HG03064 (cell line): ENCODE measurements around the gene DZIP1.

Experiments used
- ATAC-seq: cut with Tn5 transposase; IDR thresholded peaks from one replicate; pipeline ENCODE4 v1.9.1; 2021; ENCODE audit warnings: low read depth; ENCODE audit not compliant: unreplicated experiment

The DZIP1 gene

DNA sequence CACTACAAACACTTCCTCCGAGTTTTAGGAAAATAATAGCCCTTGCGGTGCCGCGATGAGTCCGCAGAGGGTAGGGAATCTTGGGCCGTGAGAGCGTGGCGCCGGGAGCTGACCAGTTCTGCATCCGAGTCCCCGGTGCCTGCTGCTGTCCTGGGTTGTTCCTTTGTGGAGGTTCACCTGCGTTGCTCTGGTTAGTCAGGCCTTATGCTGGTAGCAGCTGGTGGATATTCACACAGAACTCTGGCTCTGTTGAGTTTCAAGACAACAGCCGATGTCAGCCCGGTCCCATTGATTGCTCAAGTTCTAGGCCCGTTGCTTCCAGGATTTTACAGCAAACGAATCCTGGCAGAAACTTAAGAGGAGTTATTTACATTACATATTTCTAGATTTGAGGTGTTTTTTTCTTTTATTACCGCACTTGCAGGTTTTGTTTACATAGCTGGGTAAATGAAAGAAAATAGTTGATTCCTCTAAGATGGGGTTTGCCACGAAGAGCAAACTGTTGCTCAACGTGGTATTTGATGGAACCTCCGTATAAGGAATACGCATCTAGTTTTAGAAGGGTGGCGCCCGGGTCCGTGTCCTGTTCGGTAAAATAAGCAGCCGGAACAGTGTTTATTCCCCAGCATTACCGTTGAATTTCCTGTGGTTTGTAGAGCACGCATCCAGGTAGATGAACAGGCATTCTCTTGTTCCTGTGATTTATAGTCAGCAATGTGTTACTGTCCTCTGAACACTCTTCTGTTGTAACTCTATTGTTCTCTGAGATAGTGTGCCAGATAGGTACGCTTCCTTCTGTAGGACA, 90.7 kb downstream of the DZIP1 start:
- ATAC-seq: no peak

DNA sequence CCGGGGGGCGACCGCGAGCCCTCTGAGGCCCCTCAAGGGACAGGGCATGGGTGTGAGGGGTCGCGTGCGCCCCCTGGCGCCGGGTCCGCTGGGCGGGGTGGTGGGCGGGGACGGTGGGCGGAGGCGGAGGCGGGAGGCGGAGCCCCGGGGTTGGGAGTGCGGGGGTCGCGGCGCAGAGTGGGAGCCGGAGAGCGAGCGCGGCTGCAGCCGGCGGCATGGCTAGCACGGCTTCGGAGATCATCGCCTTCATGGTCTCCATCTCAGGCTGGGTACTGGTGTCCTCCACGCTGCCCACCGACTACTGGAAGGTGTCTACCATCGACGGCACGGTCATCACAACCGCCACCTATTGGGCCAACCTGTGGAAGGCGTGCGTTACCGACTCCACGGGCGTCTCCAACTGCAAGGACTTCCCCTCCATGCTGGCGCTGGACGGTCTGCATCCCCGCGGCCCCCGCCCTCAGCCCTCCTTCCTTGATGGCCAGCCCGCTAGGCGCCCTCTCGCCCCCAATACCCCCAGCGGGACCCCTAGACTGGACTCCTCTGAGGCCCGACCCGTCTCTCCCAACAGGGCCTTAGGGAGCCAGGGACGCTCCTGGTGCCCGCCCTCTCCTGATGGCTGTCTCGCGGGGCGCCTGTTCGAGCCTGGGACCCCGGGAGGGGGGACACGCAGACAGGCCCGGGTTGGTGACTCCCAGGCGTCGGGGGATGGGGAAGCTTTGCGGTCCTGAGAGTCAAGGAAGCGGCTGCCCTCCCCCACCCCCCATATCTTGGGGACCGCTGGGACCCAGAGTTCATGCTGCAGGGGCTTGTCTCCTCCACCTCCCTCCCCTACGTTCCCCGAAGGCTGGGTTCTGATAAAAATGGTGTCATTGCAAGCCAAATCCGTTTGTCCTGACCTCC, 91.7 kb downstream of the DZIP1 start, which contains the start of gene CLDN10:
Gene CLDN10, plus strand, starts transcription at position 182 of the 903 bp plus-strand sequence. Its CDS starts 34 bp downstream, at position 216.
- ATAC-seq: no peak

DNA sequence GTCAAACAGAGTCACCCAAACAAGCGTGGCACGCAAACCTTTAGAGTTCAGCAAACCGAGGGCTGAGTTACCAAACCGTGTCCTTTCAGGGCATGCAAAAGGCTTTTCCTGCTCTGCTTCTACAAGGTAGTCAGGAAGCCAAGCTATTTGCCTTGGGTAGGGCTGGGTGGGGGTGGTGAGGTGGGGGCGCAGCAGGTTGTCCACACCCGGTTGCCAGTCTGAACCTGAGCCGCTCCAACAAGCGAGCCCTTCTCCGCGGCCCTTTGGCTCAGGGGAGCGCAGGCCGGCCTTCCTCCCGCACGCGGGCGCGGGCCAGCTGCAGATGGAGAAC, 92.3 kb downstream of the DZIP1 start:
- ATAC-seq: no peak

DNA sequence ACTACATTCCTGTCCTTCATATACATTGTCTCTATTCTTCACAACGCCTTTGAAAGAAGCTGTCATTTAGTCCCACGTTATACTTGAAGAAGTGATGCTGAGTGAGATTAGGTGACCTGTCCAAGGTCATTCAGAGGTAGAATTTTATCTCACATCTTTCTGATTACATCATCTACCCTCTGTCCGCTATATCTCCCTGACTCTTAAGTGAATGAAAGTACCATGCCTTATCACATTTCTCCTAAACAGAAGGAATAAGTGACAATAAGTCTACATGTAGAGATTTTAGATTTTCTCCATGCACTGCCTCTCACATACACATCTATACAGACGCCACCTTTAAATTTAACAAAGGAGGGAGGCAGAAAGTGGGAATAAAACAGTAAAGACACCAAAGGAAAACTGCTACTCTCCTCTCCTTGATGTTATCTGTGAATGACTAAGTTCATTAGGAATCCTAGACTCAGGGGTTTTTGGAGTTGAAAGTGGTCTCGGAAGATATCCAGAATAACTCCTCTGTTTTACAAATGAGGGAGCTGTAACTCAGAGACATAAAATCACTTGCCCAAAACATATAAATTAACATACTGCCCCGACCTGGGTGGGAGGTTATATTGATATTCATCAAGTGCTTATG, 96.9 kb downstream of the DZIP1 start:
- ATAC-seq: no peak

DNA sequence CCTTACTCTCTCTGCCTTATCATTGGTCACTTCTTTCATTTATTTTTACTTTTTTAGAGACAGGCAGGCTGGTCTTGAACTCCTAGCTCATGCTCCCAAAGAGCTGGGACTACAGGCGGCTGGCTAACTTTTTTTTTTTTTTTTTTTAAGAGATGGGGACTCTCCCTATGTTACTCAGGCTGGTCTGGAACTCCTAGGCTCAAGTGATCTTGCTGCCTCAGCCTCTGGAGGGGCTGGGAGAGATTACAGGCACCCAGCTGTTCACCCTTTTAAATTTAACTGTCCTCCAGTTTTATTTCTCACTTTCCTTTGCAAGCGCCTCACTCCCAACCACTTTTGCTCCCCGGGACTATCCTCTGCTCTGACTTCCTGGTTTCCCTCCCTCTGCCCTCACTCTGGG, 97.6 kb downstream of the DZIP1 start:
- ATAC-seq: no peak

DNA sequence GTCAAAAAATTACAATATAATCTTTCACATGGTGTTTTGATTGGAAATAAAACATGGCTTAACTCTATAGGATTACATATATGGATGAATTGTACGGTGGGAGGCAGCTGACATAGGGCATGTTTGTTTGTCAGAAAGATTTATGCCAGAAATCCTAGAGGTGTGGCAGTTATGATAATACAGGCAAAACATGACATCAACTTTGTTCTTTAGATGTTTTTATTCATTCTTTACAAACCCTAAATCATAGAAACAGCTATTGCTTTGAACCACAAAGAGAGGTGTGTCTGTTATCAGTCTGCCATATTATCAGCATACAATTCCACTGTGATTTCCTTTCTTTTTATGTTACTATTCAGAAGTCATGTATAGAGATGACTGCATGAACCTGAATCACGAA, 100.2 kb downstream of the DZIP1 start:
- ATAC-seq: no peak

DNA sequence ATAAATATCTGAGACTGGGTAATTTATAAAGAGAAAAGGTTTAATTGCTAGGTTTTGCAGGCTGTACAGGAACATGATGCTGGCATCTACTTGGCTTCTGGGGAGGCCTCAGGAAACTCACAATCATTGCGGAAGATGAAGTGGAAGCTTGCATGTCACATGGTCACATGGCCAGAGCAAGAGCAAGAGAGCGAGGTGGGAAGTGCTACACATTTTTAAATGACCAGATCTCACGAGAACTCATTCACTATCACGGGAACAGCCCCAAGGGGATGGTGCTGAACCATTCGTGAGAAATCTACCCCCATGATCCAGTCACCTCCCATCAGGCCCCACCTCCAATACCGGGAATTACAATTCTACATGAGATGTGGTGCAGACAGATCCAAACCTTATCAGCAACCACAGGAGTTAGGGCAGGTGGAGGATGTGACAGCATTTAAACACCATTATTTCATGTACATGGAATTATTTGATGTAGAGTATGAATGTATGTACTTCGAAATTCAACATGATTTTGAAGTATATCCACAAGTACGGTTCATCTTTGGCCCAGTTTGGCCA, 102.5 kb downstream of the DZIP1 start:
- no peak for ATAC-seq

DNA sequence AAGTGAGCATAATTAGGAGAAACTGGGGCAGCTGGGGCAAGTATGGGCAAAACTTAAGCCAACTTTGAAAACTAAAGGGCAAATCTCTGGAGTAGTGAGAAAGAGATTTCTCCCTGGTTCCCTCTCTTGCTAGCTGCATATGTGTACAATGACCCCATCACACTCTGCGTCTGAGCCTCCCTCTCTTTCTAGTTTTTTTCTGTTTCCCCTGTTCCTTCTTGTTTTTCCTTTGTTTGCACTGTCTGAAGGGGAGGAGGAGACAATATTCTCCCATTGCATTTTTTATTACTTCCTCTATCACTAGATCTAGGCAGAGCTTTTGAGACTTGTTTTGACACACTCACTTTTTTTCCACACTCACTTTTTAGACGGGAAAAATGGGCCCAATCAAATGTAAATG, 103.2 kb downstream of the DZIP1 start:
- ATAC-seq: no peak

DNA sequence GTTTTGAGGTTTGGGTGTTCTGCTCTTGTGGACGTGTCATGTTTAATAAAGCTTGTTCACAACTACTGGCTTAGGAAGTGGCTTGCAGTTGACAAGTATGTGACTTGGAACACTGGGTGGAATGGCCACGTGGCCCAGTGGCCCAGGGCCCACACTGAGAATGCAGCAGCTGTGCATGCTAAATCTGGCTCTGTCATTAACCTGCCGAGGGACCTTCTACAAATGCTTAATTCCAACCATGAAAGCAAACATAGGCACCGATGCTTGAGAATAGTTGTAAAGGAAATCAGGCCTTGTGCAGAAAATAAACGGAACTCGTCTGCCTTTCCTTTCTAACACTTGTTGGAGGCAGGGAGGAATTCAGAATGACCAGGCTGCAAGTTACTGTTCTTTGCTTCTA, 103.6 kb downstream of the DZIP1 start:
- no peak for ATAC-seq

DNA sequence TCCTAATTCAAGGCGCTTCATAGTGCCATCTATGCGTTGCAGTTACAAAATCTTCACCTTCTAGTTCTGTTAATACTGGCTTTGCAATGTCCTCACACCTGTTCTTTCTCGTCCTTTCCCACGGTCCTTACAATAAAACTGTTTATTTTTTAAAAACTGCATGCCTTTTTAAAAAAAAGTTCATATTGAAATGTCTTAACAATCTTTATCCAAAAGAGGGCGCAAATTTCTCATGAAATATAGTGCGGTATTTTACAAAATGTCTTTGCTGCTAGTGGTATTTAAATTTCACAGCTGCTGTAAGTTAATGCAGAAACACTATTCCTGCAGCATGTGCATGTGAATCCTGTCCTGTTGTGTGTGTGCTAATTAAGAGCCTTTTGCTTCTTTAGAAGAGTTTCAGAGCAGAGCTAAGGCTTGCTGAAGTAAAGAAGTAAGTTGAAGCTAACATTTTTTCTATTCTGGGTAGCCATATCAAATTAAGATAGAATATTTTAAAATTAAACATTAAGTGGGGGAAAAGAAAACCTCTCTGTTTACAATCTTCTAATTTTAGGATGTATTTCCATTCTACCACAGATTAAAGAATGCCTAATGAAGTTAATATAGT, 107.8 kb downstream of the DZIP1 start:
- ATAC-seq: no peak

DNA sequence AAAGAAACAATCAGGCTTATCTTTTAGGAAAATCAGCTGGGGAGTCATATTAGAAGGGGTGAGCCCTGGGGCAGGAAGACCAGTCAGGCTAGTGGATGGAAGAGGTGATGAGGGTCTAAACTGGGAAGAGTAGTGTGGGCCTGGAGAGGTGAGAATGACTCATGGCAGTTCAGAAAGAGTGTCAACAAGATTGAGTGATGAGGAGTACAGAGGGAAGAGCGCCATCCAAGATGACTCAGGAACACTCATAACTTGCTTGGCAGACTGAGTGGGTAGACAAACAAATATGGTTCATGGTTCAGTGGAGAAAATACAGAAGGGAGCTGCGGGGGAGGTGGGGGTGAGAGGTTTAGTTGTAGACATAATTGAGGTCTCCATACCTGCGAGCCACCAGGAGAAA, 109.3 kb downstream of the DZIP1 start:
- no peak for ATAC-seq

DNA sequence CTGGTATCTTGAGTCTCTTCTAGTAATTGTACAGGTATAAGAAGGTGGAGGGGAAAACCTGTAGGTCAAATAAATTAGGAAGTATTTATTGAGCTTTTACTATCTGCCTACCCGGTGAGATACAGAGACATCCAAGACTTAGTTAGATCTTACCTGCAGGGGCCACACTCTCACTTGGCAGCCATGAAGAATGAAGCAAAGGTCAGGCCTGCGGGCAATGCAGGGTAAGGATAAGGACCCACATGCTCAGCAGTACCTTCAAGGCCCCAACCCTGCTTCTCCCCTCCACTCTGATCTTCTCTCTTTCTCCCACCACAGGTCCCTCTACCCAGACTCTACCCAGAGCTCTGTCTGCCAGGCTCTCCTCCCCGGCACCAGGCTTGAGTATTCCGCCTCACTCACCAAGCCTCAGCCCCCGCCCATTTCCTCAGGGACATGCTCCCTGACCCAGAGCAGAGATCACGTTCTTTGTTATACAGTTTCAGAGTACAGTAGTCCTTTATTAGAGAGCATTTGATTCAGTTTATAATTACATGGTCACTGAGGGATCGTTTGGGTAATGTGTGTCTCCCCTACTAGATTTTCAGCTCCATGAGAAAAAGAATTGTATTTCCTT, 110.9 kb downstream of the DZIP1 start:
- no peak for ATAC-seq

DNA sequence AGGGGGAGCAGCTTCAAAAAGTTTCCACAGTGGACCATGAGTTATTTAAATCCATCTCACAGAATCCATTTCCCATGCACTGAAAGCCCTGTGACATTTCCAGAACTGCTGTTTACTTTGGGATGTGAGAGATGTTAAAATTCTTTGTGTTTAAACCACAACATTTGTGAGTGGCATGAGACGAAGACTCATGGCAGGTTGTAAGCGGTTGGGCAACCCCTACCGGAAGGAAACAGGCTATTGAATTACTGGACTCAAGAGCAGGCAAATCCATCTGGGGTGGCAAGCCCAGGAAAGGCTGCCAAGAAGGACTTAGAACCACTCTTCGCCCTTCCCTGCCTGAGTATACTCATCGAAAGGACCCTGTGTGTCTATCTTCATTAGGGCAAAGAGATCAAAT, 114.3 kb downstream of the DZIP1 start:
- ATAC-seq: no peak
